IMR-90 (cell line): ENCODE results near the gene ELK3. TPM values are rescaled to one million over a fixed set of nuclear protein-coding genes. Genes with fewer than 3 reads are reported as not detected.

Source experiments
- ATAC-seq: fragments of 200-7000 bp; cut with Tn5 transposase; 2 replicates; pipeline ENCODE4 v1.9.1; 2020; ENCODE audit warnings: low read depth, mild to moderate bottlenecking, moderate library complexity
- BruUV-seq: library from RNA; stranded (reverse); fragments of 400-500 nt; replicated peaks from 2 replicates; lab custom pipeline; 2021; lab: Mats Ljungman, UMichigan
- CTCF ChIA-PET: fragments of 300-600 bp; formaldehyde crosslinking; extraction: SDS; loops from one replicate; lab custom pipeline; 2021; ENCODE audit warnings: antibody characterized with exemption; lab: Yijun Ruan, JAX
- POLR2A ChIA-PET: fragments of 300-600 bp; sonication (Branson Sonifier 250); formaldehyde crosslinking; loops from one replicate; lab custom pipeline; 2022; ENCODE audit warnings: antibody characterized with exemption; ENCODE audit not compliant: unreplicated experiment; lab: Charles Lee
- DNase-seq: peaks from one replicate; pipeline ENCODE4 v3.0.0; 2013
- H2AFZ ChIP-seq: replicated peaks from 2 replicates; pipeline ENCODE3; 2013; ENCODE audit warnings: low read length, mild to moderate bottlenecking; ENCODE audit not compliant: poor library complexity
- H2AK5ac ChIP-seq: 2 replicates; pipeline ENCODE4 v1.6.1; 2013; ENCODE audit warnings: low read depth, low read length, inconsistent platforms
- H2AK9ac ChIP-seq: replicated peaks from 2 replicates; pipeline ENCODE3; 2013; ENCODE audit warnings: mild to moderate bottlenecking, low read depth, low read length, moderate library complexity; ENCODE audit not compliant: poor library complexity
- H2BK120ac ChIP-seq: 2 replicates; pipeline ENCODE4 v1.6.1; 2013; ENCODE audit warnings: low read depth, low read length, inconsistent platforms
- H2BK15ac ChIP-seq: 3 replicates; pipeline ENCODE4 v1.6.1; 2013; ENCODE audit warnings: low read depth, low read length, inconsistent platforms
- H2BK20ac ChIP-seq: 2 replicates; pipeline ENCODE4 v1.6.1; 2013; ENCODE audit warnings: low read depth, mild to moderate bottlenecking, inconsistent platforms, low read length, moderate library complexity
- H2BK5ac ChIP-seq: 2 replicates; pipeline ENCODE4 v1.6.1; 2013; ENCODE audit warnings: mild to moderate bottlenecking, low read depth, low read length, inconsistent platforms; ENCODE audit not compliant: poor library complexity, severe bottlenecking
- H3K14ac ChIP-seq: replicated peaks from 2 replicates; pipeline ENCODE4 v1.6.1; 2013; ENCODE audit warnings: low read depth, low read length, inconsistent platforms
- H3K18ac ChIP-seq: 2 replicates; pipeline ENCODE4 v1.6.1; 2013; ENCODE audit warnings: low read depth, low read length, control low read depth
- H3K23ac ChIP-seq: 2 replicates; pipeline ENCODE4 v1.6.1; 2013; ENCODE audit warnings: low read depth, low read length, inconsistent platforms
- H3K27ac ChIP-seq: 2 replicates; pipeline ENCODE4 v1.5.1; 2013; ENCODE audit warnings: mild to moderate bottlenecking, control low read depth, low read length; ENCODE audit not compliant: insufficient read depth
- H3K27me3 ChIP-seq: 2 replicates; pipeline ENCODE4 v1.6.1; 2013; ENCODE audit warnings: low read length; ENCODE audit not compliant: control insufficient read depth, insufficient read depth
- H3K36me3 ChIP-seq: 2 replicates; pipeline ENCODE4 v1.6.1; 2013; ENCODE audit warnings: low read length, mixed read lengths; ENCODE audit not compliant: control insufficient read depth, insufficient read depth
- H3K4ac ChIP-seq: 2 replicates; pipeline ENCODE4 v1.6.1; 2013; ENCODE audit warnings: low read depth, low read length, inconsistent platforms
- H3K4me1 ChIP-seq: 2 replicates; pipeline ENCODE4 v1.6.1; 2013; ENCODE audit warnings: low read length, mixed read lengths; ENCODE audit not compliant: control insufficient read depth, insufficient read depth
- H3K4me2 ChIP-seq: 2 replicates; pipeline ENCODE4 v1.6.1; 2013; ENCODE audit warnings: low read depth, mild to moderate bottlenecking, control low read depth, low read length, moderate library complexity
- H3K4me3 ChIP-seq: 2 replicates; pipeline ENCODE4 v1.5.1; 2013; ENCODE audit warnings: low read depth, mild to moderate bottlenecking, control low read depth, low read length, moderate library complexity; ENCODE audit not compliant: insufficient read depth
- H3K56ac ChIP-seq: 2 replicates; pipeline ENCODE4 v1.6.1; 2013; ENCODE audit warnings: low read length, inconsistent platforms; ENCODE audit not compliant: insufficient read depth; ENCODE audit errors: extremely low read depth
- H3K79me1 ChIP-seq, 2 experiments: 2 replicates each; pipeline ENCODE4 v1.6.1; 2013; ENCODE audit warnings: low read length in 2 of 2, inconsistent platforms in 1 of 2, low read depth in 1 of 2
- H3K9ac ChIP-seq: 2 replicates; pipeline ENCODE4 v1.6.1; 2013; ENCODE audit warnings: low read depth, low read length, control low read depth
- H3K9me1 ChIP-seq: 2 replicates; pipeline ENCODE4 v1.6.1; 2013; ENCODE audit warnings: low read length, inconsistent platforms; ENCODE audit not compliant: insufficient read depth
- H3K9me3 ChIP-seq: 2 replicates; pipeline ENCODE4 v1.6.1; 2013; ENCODE audit warnings: low read length; ENCODE audit not compliant: control insufficient read depth, insufficient read depth
- H4K20me1 ChIP-seq: 2 replicates; pipeline ENCODE4 v1.6.1; 2013; ENCODE audit warnings: low read length, inconsistent platforms; ENCODE audit not compliant: insufficient read depth
- H4K5ac ChIP-seq: 2 replicates; pipeline ENCODE4 v1.6.1; 2013; ENCODE audit warnings: mild to moderate bottlenecking, low read depth, low read length, control low read depth
- H4K8ac ChIP-seq, 2 experiments: 2 replicates each; pipeline ENCODE4 v1.6.1; 2013; ENCODE audit warnings: low read depth in 2 of 2, low read length in 2 of 2, control low read depth in 1 of 2, inconsistent platforms in 1 of 2
- H4K91ac ChIP-seq: 2 replicates; pipeline ENCODE4 v1.6.1; 2013; ENCODE audit warnings: low read depth, low read length, inconsistent platforms; ENCODE audit not compliant: insufficient read depth
- BHLHE40 ChIP-seq: fragments of 150-350 bp; IDR thresholded peaks from 2 replicates; pipeline ENCODE4 v1.6.1; 2016; ENCODE audit warnings: mild to moderate bottlenecking, low read depth, low read length
- FOS ChIP-seq: fragments of 150-350 bp; IDR thresholded peaks from 2 replicates; pipeline ENCODE4 v1.6.1; 2016; ENCODE audit warnings: low read depth, low read length
- RAD21 ChIP-seq: IDR thresholded peaks from 2 replicates; pipeline ENCODE4 v1.6.1; 2012; ENCODE audit warnings: low read length, improper control_type of control experiment
- RCOR1 ChIP-seq: IDR thresholded peaks from 2 replicates; pipeline ENCODE4 v1.6.1; 2012; ENCODE audit warnings: mild to moderate bottlenecking, low read length, improper control_type of control experiment; ENCODE audit not compliant: insufficient replicate concordance
- WGBS, 2 experiments: methylation state at CpG; one replicate each; pipeline versions ENCODE4 v1.1.5 to v1.1.7; 2013; ENCODE audit warnings: missing lambda C conversion rate in 2 of 2; ENCODE audit not compliant: insufficient read length in 1 of 2; ENCODE audit errors: extremely low coverage in 2 of 2; 5-methylcytosine and 5-hydroxymethylcytosine counted together
- dilution Hi-C: fragments of 300-500 bp; cut with HindIII; formaldehyde crosslinking; loops from one replicate; pipeline ENCODE4 v1.14.3; 2018; ENCODE audit warnings: low sequenced_read_pairs; ENCODE audit not compliant: unreplicated experiment
- in situ Hi-C: fragments of 300-500 bp; cut with MboI; formaldehyde crosslinking; loops from 3 replicates; pipeline ENCODE4 v1.14.3; 2019; ENCODE audit warnings: low sequenced_read_pairs, inconsistent platforms, mixed read lengths
- intact Hi-C: fragments of 100-400 bp; cut with micrococcal nuclease; formaldehyde crosslinking; loops from 2 replicates; pipeline ENCODE4 v1.10.0; 2022
- polyA plus RNA-seq, 3 experiments: library from polyadenylated mRNA; depleted of rRNA; stranded (reverse); fragments of >200 nt; gene quantifications; 2 replicates each; pipeline ENCODE4 v1.2.3, GENCODE V29; 2012; ENCODE audit warnings: low replicate concordance in 1 of 3
- total RNA-seq: library from RNA; depleted of rRNA; stranded (reverse); fragments of >200 nt; gene quantifications from 2 replicates; pipeline ENCODE4 v1.2.3, GENCODE V29; 2012
- TF ChIP-seq, protein P1 (sequence below): fragments of 150-350 bp; IDR thresholded peaks from 2 replicates; pipeline ENCODE4 v1.6.1; 2017; ENCODE audit warnings: mild to moderate bottlenecking, antibody characterized with exemption, low read length, low read depth

ELK3 gene
- total and polyA plus RNA-seq, 2 of the 4 experiments (the other 2 are of a cell fraction): 14.5 to 27.5 TPM

DNA sequence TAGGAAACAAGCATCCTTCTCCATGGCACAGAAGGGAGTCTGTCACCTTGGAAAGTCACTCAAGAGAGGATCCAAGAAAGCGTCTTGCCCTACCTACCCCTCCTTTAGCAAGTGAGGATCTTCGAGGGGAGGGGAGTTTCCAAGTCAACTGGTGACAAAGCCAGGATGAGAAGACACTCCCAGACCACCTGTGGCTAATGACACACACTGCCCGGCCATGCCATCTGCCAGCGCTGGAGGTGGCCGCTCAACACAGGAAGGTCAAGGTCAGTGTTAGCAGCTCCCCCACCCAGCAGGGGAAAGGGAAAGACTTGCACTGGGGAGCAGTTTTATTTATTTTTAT lies 41.3 kb downstream of the ELK3 start:
- peaks cover 76% of the 10 kb centered on the region for H4K20me1 ChIP-seq
- H3K4me1 ChIP-seq: peaks cover 42% of the 10 kb centered on the region
- no peak for DNase-seq
- no peak overlapping the region; a peak in 1 of 4 replicates for H4K8ac ChIP-seq
- H3K4me2 ChIP-seq: no peak overlapping the region
- H2AFZ ChIP-seq: no peak overlapping the region
- peaks cover 50 to 92% of the 10 kb centered on the region in 2 experiments for H3K79me1 ChIP-seq
- peak overlapping the region; percentile 44; the same call in 1 of the 2 replicates for H4K5ac ChIP-seq
- POLR2A ChIA-PET: no interaction called here
- peak overlapping the region; percentile 38; the same call in 1 of the 2 replicates for H2BK20ac ChIP-seq
- H3K4ac ChIP-seq: peak overlapping the region; percentile 57
- H3K27ac ChIP-seq: no peak overlapping the region
- H3K9me1 ChIP-seq: peaks cover 44% of the 10 kb centered on the region
- H3K18ac ChIP-seq: no peak overlapping the region
- H3K23ac ChIP-seq: no peak overlapping the region
- no peak overlapping the region for H3K56ac ChIP-seq
- TF ChIP-seq BHLHE40 (no peak), FOS (no peak), RCOR1 (no peak), RAD21 (no peak)
- TF ChIP-seq, protein P1, sequence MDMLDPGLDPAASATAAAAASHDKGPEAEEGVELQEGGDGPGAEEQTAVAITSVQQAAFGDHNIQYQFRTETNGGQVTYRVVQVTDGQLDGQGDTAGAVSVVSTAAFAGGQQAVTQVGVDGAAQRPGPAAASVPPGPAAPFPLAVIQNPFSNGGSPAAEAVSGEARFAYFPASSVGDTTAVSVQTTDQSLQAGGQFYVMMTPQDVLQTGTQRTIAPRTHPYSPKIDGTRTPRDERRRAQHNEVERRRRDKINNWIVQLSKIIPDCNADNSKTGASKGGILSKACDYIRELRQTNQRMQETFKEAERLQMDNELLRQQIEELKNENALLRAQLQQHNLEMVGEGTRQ: no peak
- H2AK5ac ChIP-seq: peak overlapping the region; percentile 68; the same call in 1 of the 2 replicates
- CTCF ChIA-PET: no interaction called here
- H3K36me3 ChIP-seq: peaks cover 3% of the 10 kb centered on the region
- no peak overlapping the region for H3K4me3 ChIP-seq
- H3K27me3 ChIP-seq: no peaks in the 10 kb centered on the region
- H2BK15ac ChIP-seq: peak overlapping the region; percentile 46; the same call in 1 of the 3 replicates
- no TSS peak for BruUV-seq
- no CpG with 5 or more reads among the region's 5 CpGs for WGBS, 2 experiments
- peak overlapping the region; percentile 31 for H2AK9ac ChIP-seq
- no peak overlapping the region; the same call in 1 of the 2 replicates for H4K91ac ChIP-seq
- 0 out of 2 replicates have a peak overlapping the region, but pooled peaks have one; percentile 62 for H3K14ac ChIP-seq
- H2BK120ac ChIP-seq: peak overlapping the region; percentile 25; the same call in 1 of the 2 replicates
- no peak overlapping the region for H3K9ac ChIP-seq
- no peaks in the 10 kb centered on the region for H3K9me3 ChIP-seq
- intact Hi-C loops: no loop called here
- dilution Hi-C loops: no loop called here
- no peak for ATAC-seq
- in situ Hi-C loops: no loop called here
- no peak overlapping the region for H2BK5ac ChIP-seq
